B cell (primary cell): ENCODE measurements around the gene PACSIN2. TPM values are rescaled to one million over a fixed set of nuclear protein-coding genes. Genes with fewer than 3 reads are reported as not detected.

Experiments
- ATAC-seq: fragments of 200-7000 bp; cut with Tn5 transposase; one replicate; pipeline ENCODE4 v1.10.0; 2021; ENCODE audit warnings: low read depth, mild to moderate bottlenecking, moderate number of reproducible peaks, moderate library complexity
- CTCF ChIA-PET: fragments of 350-600 bp; sonication (Branson Sonifier 250); formaldehyde crosslinking; loops from one replicate; lab custom pipeline; 2021; ENCODE audit warnings: antibody characterized with exemption, inconsistent platforms; lab: Charles Lee
- POLR2A ChIA-PET: fragments of 350-600 bp; sonication (Branson Sonifier 250); formaldehyde crosslinking; loops from one replicate; lab custom pipeline; 2021; ENCODE audit warnings: antibody characterized with exemption; lab: Charles Lee
- DNase-seq: peaks from one replicate; pipeline ENCODE4 v3.0.0; 2013
- H2AFZ ChIP-seq: 2 replicates; pipeline ENCODE4 v1.6.1; 2012; ENCODE audit warnings: mild to moderate bottlenecking, low read depth, low read length; ENCODE audit not compliant: insufficient read depth, poor library complexity, severe bottlenecking
- H3K27ac ChIP-seq, 2 donors: 1 replicate in 1 of 2; 2 replicates in 1 of 2; pipeline ENCODE4 v1.5.1; 2012 to 2013; ENCODE audit warnings: low read length in 2 of 2, mild to moderate bottlenecking in 2 of 2, moderate library complexity in 1 of 2
- H3K27me3 ChIP-seq, 4 experiments: fragments of 200-600 bp in 1 of 4; sonication (generic) in 1 of 4; replicated peaks in 1 of 4; 1 replicate in 2 of 4; 2 replicates in 2 of 4; pipeline versions ENCODE4 v1.6.1 to v1.7.0; 2013 to 2016; ENCODE audit warnings: low read length in 3 of 4, mild to moderate bottlenecking in 2 of 4, mixed read lengths in 1 of 4, moderate library complexity in 1 of 4; ENCODE audit not compliant: insufficient read depth in 4 of 4, control insufficient read depth in 3 of 4; ENCODE audit errors: control extremely low read depth in 1 of 4
- H3K36me3 ChIP-seq, 2 experiments: replicated peaks in 1 of 2; 1 replicate in 1 of 2; 2 replicates in 1 of 2; pipeline versions ENCODE4 v1.6.1 to v1.7.1; 2013; ENCODE audit warnings: low read length in 1 of 2; ENCODE audit not compliant: insufficient read depth in 2 of 2, control insufficient read depth in 1 of 2; ENCODE audit errors: control extremely low read depth in 1 of 2, extremely low read depth in 1 of 2
- H3K4me1 ChIP-seq, 2 donors: fragments of 200-600 bp in 1 of 2; sonication (generic) in 1 of 2; 1 replicate in 1 of 2; 2 replicates in 1 of 2; pipeline versions ENCODE4 v1.5.1 to v1.6.1; 2013 to 2017; ENCODE audit warnings: low read length in 2 of 2; ENCODE audit not compliant: control insufficient read depth in 2 of 2, insufficient read depth in 2 of 2
- H3K4me2 ChIP-seq: replicated peaks from 2 replicates; pipeline ENCODE3; 2012; ENCODE audit warnings: mild to moderate bottlenecking, low read depth, low read length; ENCODE audit not compliant: poor library complexity, severe bottlenecking
- H3K4me3 ChIP-seq, 5 experiments: fragments of 200-600 bp in 1 of 5; sonication (generic) in 1 of 5; 1 replicate in 3 of 5; 2 replicates in 2 of 5; pipeline versions ENCODE4 v1.5.1 to v1.7.0; 2011 to 2016; ENCODE audit warnings: low read length in 4 of 5, mild to moderate bottlenecking in 4 of 5, low read depth in 2 of 5, control low read depth in 1 of 5, moderate library complexity in 1 of 5; ENCODE audit not compliant: insufficient read depth in 1 of 5; ENCODE audit errors: control extremely low read depth in 1 of 5, extremely low read depth in 1 of 5
- H3K79me2 ChIP-seq: fragments of 200-600 bp; sonication (generic); one replicate; pipeline ENCODE4 v1.6.0; 2016; ENCODE audit warnings: low read length; ENCODE audit not compliant: control insufficient read depth, insufficient read depth
- H3K9ac ChIP-seq: fragments of 200-600 bp; sonication (generic); 2 replicates; pipeline ENCODE4 v1.6.1; 2017; ENCODE audit warnings: mild to moderate bottlenecking, low read length, moderate library complexity
- H3K9me3 ChIP-seq, 3 donors: one replicate each; pipeline versions ENCODE4 v1.6.1 to v1.7.1; 2013; ENCODE audit warnings: low read length in 2 of 3; ENCODE audit not compliant: control insufficient read depth in 2 of 3, insufficient read depth in 1 of 3; ENCODE audit errors: control extremely low read depth in 1 of 3
- H4K20me1 ChIP-seq: 2 replicates; pipeline ENCODE4 v1.6.0; 2012; ENCODE audit warnings: mild to moderate bottlenecking, low read length; ENCODE audit not compliant: insufficient read depth, control insufficient read depth, poor library complexity, severe bottlenecking
- H3K27ac Mint-ChIP-seq: one replicate; pipeline ENCODE4 v1.8.0; 2021; ENCODE audit warnings: mixed read lengths
- H3K27me3 Mint-ChIP-seq: one replicate; pipeline ENCODE4 v1.8.0; 2021; ENCODE audit warnings: mixed read lengths
- H3K4me1 Mint-ChIP-seq: one replicate; pipeline ENCODE4 v1.8.0; 2021; ENCODE audit warnings: mixed read lengths
- H3K4me3 Mint-ChIP-seq: one replicate; pipeline ENCODE4 v1.8.0; 2021; ENCODE audit warnings: mixed read lengths
- H3K9me3 Mint-ChIP-seq: one replicate; pipeline ENCODE4 v1.8.0; 2022; ENCODE audit warnings: mixed read lengths; ENCODE audit not compliant: insufficient read depth
- EZH2 ChIP-seq: IDR thresholded peaks from 2 replicates; pipeline ENCODE4 v1.6.1; 2012; ENCODE audit warnings: borderline replicate concordance, low read depth, mild to moderate bottlenecking, moderate library complexity, low read length; ENCODE audit not compliant: insufficient read depth, poor library complexity, severe bottlenecking
- WGBS: methylation state at CpG from one replicate; pipeline ENCODE4 v1.1.5; 2013; ENCODE audit warnings: missing lambda C conversion rate; ENCODE audit not compliant: insufficient coverage; 5-methylcytosine and 5-hydroxymethylcytosine counted together
- intact Hi-C: fragments of 100-400 bp; cut with micrococcal nuclease; formaldehyde crosslinking; loops from one replicate; pipeline ENCODE4 v1.10.0; 2022
- polyA plus RNA-seq: library from polyadenylated mRNA; depleted of rRNA; stranded (reverse); fragments of >200 nt; gene quantifications from 2 replicates; pipeline ENCODE4 v1.2.3, GENCODE V29; 2012
- total RNA-seq, 2 donors: library from RNA; stranded (reverse); fragments of 120-200 nt in 1 of 2; gene quantifications; 1 replicate in 1 of 2; 2 replicates in 1 of 2; pipeline versions ENCODE4 v1.2.3 to v1.2.4, GENCODE V29; 2013 to 2022
- TF ChIP-seq, protein P1 (sequence below): fragments of 200-600 bp; IDR thresholded peaks from one replicate; pipeline ENCODE4 v1.8.0; 2022; ENCODE audit warnings: antibody characterized with exemption, mild to moderate bottlenecking

The PACSIN2 gene
- total and polyA plus RNA-seq, 2 donors (not counting 1 experiment from before 2014, with no cell fraction given): 26.9 to 59.3 TPM

DNA sequence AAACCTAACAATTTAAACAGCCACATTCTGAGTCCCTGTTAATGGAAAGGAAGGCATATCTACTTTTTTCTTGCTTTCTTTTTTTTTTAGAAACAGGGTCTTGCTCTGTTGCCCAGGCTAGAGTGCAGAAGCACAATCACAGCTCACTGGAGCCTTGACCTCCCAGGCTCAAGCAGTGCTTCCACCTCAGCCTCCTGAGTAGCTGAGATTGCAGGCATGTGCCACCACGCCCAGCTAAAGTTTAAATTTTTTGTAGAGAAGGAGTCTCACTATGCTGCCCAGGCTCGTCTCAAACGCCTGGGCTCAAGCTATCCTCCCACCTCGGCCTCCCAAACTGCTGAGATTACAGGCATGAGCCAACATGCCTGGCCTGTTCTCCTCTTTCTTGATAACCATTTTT lies 183.2 kb downstream of the PACSIN2 start:
- DNase-seq: no peak
- no peak overlapping the region for H3K9ac ChIP-seq
- H3K9me3 ChIP-seq: no peaks in the 10 kb centered on the region
- Mint-ChIP-seq H3K27me3 (no peaks in the 10 kb centered on the region), H3K4me1 (no peaks in the 10 kb centered on the region), H3K9me3 (no peaks in the 10 kb centered on the region), H3K4me3 (no peak overlapping the region), H3K27ac (no peak overlapping the region)
- intact Hi-C loops: no loop called here
- no peaks in the 10 kb centered on the region for H3K79me2 ChIP-seq
- no peak overlapping the region for H3K27ac ChIP-seq
- no peaks in the 10 kb centered on the region for H4K20me1 ChIP-seq
- H3K4me1 ChIP-seq: no peaks in the 10 kb centered on the region
- H2AFZ ChIP-seq: no peak overlapping the region
- H3K27me3 ChIP-seq: no peaks in the 10 kb centered on the region
- no peak overlapping the region for H3K4me2 ChIP-seq
- ChIA-PET CTCF (interaction anchor here (0.7 kb wide), 1 partner anchor 14 kb away, joined by 4 read pairs; no protein-coding TSS in a partner anchor), POLR2A (no interaction called here)
- TF ChIP-seq EZH2: no peak
- TF ChIP-seq, protein P1, sequence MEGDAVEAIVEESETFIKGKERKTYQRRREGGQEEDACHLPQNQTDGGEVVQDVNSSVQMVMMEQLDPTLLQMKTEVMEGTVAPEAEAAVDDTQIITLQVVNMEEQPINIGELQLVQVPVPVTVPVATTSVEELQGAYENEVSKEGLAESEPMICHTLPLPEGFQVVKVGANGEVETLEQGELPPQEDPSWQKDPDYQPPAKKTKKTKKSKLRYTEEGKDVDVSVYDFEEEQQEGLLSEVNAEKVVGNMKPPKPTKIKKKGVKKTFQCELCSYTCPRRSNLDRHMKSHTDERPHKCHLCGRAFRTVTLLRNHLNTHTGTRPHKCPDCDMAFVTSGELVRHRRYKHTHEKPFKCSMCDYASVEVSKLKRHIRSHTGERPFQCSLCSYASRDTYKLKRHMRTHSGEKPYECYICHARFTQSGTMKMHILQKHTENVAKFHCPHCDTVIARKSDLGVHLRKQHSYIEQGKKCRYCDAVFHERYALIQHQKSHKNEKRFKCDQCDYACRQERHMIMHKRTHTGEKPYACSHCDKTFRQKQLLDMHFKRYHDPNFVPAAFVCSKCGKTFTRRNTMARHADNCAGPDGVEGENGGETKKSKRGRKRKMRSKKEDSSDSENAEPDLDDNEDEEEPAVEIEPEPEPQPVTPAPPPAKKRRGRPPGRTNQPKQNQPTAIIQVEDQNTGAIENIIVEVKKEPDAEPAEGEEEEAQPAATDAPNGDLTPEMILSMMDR: no peak
- H3K4me3 ChIP-seq: no peak overlapping the region
- peaks cover 8 to 70% of the 10 kb centered on the region in 2 experiments for H3K36me3 ChIP-seq
- no peak for ATAC-seq
- WGBS: 100% methylated on average over 3 of the region's 4 CpGs

DNA sequence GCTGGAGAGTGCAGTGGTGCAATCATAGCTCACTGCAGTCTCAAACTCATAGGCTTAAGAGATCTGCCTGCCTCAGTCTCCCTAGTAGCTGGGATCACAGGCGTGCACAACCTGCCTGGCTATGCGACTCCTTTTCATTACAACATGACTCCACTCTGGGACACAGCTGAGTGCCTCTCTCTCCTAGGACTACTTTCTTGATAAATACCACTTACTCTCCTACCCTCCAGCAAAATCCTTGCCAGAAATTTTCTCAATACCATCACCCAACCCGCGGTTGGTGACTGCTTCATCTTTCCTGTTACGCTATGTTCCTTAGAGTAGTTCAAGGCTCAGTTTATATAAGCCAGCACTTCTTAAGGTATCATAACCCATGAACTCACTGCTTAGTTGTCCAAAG lies 184.8 kb downstream of the PACSIN2 start:
- H3K4me1 ChIP-seq: no peaks in the 10 kb centered on the region
- no peaks in the 10 kb centered on the region for H3K27me3 ChIP-seq
- WGBS: 98% methylated on average over 5 of the region's 5 CpGs
- no peak overlapping the region for H3K27ac ChIP-seq
- H3K27me3 Mint-ChIP-seq: no peaks in the 10 kb centered on the region
- H3K4me1 Mint-ChIP-seq: no peaks in the 10 kb centered on the region
- no peak overlapping the region for H3K4me2 ChIP-seq
- no peak overlapping the region for H3K9ac ChIP-seq
- intact Hi-C loops: no loop called here
- ChIA-PET POLR2A (no interaction called here), CTCF (no interaction called here)
- TF ChIP-seq, protein P1: no peak
- no peak overlapping the region for H3K4me3 Mint-ChIP-seq
- H3K79me2 ChIP-seq: no peaks in the 10 kb centered on the region
- no peak overlapping the region for H2AFZ ChIP-seq
- H3K4me3 ChIP-seq: no peak overlapping the region
- no peak for ATAC-seq
- H3K9me3 ChIP-seq: no peaks in the 10 kb centered on the region
- no peaks in the 10 kb centered on the region for H3K9me3 Mint-ChIP-seq
- peaks cover 6 to 63% of the 10 kb centered on the region in 2 experiments for H3K36me3 ChIP-seq
- no peak for DNase-seq
- no peak overlapping the region for H3K27ac Mint-ChIP-seq
- H4K20me1 ChIP-seq: no peaks in the 10 kb centered on the region
